NCI-H510A (cell line): ENCODE results near the gene ZBTB20.

ENCODE experiments used
- DNase-seq: peaks from one replicate; lab custom pipeline; 2025; lab: John Stamatoyannopoulos, UW

Gene ZBTB20

DNA sequence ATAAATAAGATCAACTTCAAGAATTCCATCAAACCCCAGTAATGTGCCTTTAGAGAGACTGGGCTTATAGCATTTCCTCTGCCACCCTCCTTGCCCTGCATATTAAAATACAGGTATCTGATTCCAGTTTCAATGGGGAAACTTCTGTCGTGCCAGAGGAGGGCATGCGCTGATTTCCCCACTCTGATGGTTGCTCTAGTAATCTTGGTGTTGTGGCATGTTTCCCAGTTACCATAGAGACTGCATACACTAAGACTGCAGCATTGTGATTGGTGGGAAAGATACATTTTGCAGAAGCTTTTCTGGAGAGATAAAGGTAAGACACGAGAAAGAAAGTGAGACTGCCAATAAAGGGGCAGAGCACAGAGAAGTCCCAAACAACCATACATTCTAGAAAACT is 627.7 kb downstream of the ZBTB20 start:
- no peak for DNase-seq

DNA sequence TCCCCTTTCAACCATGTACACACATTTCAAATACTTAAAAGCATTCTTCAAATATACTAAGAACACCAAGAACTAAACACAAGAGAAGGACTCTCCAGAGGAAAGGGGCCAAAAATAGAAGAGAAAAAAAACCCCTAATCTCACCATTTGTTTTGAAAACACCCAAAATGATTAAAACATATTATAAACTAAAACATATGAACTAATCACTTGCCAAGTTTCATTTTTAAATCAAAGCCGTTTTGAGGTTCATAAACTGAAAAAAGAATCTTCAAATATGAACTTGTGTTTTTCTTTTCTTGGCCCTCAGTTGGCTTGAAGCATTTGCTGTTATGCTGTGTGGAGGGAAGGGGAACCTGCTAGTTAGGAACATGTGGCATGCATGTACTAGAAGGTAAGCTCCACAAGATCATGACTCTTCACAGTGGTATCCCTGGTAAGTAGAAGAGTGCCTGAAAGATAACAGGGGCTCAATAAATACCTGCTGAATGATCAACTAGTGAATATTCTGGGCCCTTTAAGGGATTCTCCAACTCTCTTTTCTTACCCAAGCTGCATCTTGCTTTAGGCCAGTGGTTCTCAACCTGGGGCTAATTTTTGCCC is 628.8 kb downstream of the ZBTB20 start:
- DNase-seq: no peak

DNA sequence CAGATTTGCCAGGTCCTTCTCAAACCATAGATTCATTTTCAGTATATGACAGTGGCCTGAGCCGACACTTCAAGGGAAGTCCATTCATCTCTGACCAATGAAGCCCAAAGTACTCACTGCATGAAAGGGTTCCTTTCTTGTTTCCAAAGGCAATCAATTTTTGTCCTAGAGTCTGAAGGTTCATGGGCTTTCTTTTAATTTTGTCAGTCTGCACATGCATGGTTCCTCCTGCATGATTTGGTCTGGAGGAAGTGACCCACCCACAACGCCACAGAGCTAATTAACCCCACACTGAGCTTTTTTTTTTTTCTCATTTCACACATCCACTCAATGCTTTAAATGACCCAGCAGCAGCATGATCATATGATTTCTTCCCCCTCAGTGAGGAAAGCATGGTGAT is 636.9 kb downstream of the ZBTB20 start:
- no peak for DNase-seq

DNA sequence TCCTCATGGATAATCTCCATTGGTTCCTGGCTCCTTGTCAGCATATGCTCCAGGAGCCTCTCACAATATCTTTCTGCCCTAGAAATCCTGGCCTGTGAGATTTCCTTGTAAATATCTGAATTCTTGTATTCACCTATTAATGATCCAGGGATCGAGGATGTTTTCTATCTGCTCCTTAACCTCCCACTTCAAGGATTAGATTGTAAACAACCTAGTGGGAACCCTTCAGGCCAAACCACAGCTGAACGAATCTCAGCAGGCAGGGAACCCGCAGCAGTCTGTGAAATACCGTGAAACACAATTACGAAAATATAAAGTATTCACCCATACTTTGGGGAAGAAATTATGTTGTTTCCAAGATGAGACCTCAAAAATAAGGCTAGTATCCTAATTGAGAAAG is 637.3 kb downstream of the ZBTB20 start:
- DNase-seq: no peak

DNA sequence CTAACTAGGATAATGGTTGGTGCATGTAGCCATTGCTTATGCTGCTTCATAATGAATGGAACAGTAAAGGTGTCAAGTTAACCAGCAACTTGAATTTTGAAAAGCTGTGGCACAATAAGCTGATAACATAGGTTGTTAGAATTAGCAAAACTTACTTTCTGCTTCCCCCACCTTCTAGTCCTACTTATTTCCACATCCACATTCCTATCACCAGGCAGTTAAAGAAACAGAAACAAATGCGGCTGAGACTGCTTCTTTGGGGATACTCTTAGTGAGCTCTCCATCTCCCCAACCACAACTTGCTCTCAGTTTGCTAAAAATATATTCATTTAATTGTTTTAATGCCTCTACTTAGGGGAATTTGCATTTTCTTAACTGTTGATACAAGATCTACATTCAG is 638.1 kb downstream of the ZBTB20 start:
- no peak for DNase-seq

DNA sequence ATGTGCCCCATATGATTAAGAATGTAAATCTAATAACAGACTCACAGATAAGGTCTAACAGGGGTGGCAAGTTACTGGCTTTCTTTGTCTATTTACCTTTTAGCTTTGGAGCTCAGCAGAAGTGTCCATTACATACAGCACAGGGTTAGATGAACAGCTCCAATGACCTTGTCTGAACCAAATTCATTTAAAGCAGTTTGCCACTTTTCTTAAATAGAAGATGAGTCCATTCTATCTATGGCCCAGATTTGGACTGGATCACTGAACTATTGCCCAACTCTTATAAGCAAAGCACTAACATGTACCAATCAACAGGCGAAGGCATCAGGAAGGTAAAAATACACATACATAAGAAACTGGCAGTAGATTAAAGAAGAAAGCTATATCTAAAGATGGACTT is 638.9 kb downstream of the ZBTB20 start:
- no peak for DNase-seq

DNA sequence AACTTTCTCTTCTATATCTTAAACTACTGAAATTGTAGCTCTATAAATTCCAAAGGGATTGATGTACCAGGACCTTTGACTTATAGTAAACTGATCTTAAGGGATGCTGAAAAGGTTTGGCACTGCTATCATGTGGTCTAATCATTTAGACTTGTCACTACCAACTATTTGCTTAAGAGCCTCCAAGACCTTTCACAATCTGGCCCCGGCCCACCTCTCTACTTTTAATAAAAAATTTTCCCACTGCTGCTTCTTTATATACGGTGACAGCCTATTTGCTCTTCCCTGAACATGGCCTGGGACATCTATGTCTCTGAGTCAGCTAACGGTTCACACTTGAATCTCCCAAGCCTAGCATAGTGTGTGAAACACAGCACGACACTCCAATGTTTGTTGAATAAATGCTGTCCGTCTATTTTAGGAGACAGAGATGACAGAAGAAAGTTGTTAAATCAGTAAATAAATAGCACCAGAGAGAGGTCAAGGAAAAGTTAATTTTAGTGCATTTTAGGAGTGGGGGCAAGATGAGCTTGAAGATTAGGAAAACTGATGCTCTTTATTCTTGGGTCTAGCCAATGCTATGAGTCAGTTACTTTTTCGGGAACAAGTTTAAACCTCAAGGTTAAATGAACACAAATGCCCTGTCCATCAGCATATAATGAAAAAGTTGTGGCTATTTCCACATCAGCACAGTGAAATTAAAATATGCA is 640.3 kb downstream of the ZBTB20 start:
- DNase-seq: no peak

DNA sequence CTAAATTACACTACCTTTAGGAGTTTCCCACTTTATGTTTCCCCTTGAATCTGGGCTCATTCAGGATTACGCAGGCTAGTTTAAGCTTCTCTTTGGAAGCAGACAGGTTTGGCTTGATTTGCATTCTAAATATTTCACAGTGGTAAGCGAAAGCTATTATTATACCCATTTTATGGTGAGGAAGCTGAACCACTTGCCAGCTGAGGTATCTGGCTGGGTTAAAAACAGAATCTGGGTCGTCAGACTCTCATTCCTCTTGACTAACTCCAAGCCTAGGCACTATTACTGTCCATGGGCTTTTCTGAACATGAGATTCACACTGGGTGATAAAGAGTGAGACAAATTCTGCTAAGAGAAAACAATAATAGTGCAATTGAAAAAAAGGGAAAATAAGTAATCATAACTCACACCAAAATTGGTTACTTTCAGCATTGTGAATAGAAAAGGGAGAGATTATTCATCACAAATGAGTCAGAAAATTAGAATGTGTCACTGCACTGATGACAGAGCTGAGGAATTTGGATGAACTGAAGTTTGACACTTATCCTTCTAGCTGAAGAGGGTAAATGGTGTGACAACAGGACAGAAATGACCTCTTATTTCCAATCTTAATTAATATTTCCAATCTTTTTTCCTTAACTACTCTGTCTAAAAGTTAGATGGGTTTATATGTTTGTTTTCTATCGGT is 642.0 kb downstream of the ZBTB20 start:
- no peak for DNase-seq

DNA sequence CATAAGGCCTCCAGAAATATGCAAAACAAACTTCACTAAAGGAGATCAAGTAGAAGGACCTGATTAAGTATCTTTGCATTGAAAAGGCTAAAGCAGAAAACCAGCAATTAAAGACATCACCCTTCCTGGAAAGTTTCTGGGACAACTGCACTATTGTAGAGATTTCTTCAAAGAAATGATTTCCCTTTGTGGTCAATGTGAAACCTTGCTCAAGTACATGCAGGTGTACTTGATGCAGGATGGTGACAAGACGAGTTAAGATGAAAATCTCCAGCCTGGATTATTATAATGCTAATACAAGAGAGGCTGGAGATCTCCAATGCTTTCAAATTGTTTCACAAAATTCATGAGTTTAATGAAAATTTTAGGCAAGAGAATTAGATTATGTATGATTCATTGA is 644.9 kb downstream of the ZBTB20 start:
- DNase-seq: no peak

DNA sequence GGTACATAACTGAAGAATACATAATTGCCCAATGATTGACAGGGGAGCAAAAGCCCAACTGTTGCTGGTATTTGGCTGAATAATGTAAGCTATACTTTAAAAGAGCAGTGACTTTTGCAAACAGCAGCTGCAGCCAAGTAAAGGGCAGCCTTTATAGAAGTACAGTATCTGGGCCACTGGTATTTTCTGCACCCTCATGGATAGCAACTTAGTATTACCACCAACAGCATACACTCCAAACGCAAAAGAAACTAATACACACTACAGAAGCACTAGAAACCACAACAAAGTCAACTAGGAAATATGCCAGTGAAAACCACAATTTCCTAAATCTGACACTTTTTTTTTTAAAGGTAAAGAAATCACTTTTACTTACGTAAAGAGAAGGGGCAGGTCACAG is 647.1 kb downstream of the ZBTB20 start:
- DNase-seq: no peak

DNA sequence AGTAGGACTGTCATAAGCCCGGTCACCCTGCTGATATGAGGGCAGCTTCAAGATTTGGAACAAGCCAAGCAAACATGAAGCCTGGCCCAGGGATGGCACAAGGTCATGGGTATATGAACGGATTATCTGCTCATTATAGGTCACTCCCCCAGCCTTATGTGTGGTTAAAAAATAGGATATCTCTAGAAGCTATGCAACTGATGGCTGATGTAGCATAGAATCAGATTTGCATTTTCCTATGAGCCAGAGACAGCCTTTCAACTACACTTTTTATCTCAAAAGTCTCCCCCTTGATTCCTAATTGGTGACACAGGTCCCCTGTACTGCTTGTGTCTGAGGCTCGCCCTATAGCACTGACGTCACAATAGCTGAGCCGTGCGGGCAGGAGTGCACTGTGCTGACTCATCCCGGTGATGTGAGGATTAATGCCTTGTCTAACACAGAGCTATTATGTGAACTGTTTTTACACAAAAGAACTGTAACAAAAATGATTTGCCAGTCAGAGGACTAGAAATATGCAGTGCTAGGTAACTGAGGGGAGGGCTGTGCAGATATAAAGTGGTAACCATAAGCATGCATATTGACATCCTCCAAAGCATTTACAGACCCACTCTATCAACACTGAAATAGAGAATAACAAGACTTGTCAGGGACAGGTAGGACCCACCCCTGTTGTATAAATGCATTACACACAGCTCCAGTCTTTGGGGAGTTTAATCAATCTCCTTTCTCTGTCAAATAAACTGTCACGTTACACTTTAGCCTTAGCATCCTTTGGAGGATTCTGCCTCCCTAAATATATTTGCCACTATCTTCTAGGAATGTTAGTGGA is 648.3 kb downstream of the ZBTB20 start:
- DNase-seq: no peak

DNA sequence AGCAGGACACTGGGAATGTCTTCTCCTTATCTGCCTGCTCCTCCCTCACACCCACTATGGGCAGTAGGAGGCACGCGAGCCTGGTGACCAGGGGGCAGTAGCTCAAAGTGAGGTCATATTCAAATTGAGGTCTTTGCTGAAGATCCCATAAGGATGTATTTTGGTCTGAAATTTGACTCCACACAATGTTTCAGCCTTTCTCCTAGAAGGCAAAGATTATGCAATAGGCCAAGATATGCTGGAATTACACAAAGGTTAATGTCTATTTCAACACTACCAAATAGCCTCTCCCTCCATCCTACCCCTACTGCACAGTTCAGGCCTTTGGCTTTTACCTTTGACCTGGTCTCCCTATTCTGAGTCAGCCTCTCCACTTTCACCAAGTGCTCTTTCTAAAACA is 650.2 kb downstream of the ZBTB20 start:
- no peak for DNase-seq

DNA sequence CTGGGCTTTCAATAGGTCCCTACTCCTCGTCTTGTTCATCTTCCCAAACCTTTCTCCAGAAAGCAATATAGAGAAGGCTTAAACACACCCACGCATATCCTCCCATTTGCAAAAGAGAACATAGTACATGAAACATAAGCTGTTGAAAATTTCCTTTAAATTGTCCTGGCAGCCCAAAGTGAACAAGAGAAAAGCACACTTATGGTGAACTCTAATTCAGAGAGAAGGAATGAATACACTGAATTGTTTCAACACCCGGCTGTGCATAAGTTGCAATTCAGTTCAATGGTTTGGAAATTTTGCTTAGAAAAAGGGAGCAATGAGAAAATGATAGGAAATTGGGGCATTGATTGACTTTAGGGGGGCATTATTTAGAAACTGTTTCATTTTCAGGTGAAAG is 650.6 kb downstream of the ZBTB20 start:
- no peak for DNase-seq

DNA sequence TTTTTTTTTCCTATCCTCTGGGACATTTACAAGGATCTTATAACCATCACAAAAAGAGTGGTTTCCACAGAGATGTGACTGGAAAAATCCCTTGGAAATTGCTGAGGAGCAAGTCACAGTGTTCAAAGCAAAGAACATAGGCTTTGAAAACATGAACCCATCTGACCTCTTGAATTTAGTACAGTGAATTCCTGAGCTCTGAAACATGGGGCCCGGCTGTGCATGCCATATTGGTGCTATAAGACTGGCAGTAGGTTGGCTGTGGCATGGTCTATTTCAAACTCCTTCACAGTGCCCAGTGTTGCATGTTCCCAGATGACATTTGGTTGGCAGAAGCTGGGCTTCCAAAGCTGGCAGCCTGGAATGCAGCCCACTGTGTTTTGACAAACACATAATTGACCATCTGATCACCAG is 651.1 kb downstream of the ZBTB20 start:
- no peak for DNase-seq

DNA sequence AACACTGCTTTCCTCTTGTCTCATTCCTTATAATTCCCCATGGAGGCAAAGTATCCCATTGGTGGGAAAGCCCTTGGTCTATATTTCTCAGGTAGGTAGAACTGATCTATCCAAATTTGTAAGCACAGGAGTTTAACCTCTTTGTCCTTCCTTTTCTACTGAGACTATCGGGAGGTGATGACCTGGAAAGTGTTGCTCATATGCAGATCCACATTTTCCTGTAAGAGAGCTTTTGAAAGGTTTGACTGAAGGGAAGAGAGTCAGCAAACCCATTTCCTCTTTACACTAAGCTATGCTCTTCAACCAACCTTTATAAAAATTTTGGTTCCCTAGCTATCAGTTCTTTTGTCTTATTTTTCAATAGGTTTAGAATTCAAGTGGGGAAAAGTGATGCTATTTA is 652.6 kb downstream of the ZBTB20 start:
- no peak for DNase-seq

DNA sequence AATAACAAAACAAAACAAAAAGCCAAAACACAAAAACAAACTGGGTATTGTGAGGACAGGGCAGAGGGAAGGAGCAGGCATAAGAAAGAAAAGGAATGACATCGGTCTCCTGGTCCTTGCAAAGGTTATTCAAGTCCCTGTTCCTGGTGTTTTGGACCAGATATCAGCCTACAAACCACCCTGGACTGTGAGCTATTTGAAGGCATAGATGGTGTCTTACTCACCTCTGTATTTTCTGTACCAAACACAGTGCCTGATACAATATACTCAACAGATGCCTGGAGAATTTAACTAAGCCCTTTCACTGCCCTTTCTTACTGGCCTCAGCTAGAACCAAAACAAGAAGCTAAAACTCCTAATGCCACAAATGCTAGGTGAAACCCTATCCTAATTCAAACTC is 656.3 kb downstream of the ZBTB20 start:
- DNase-seq: no peak

DNA sequence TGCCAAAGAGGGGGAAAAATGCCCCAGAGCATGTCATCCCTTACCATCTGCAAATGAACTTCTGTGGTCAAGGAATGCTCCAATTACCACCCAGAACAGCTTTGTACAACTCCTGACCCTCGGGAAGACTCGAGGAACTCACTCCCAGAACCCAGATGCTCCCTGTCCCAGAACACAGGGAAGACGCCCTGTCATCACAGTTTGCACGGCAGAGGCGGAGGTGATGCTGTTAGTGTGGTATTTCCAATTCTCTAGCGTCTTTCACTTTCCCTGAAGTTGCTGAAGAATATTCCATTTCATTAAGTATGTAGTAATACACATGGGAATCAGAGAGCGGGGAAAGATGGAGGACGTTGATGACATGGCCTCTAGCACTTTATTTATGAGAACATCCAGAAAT is 659.6 kb downstream of the ZBTB20 start:
- DNase-seq: no peak

DNA sequence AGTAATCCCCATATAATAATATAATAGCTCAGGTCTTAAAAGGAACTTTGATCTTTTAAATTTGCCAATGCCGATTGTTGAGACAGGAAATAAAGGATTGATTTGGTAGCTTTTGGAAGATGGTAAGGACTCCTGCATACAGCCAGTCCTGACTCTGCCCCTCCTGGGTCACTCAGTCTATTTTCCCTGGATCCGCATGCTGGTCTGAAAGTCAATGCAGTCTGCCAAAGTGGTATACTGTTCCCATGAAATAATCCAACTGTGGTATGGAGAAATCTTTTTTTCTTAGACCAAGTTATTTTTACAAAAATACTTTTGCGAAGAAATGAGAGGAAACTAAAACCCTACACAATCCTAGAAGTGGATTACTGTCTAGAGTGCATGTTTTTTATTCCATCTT is 662.2 kb downstream of the ZBTB20 start:
- no peak for DNase-seq

DNA sequence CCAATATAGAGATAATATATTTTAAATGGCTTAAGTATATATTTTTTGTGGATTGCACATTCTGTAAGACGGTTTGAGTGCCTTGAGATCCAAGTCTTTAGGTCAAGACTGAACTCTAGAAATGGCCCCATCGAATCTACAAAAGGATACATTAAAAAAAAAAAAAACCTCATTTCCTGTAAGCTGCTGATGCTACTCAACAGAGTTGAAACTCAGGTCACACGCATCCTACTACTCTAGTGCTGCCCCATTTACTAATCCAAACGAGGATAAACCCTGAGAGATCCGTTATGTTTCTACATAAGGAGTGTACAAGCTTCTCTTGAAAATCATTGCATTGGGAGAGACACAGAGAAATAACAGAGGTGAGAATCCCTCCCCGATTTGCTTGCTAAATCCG is 666.0 kb downstream of the ZBTB20 start:
- no peak for DNase-seq

DNA sequence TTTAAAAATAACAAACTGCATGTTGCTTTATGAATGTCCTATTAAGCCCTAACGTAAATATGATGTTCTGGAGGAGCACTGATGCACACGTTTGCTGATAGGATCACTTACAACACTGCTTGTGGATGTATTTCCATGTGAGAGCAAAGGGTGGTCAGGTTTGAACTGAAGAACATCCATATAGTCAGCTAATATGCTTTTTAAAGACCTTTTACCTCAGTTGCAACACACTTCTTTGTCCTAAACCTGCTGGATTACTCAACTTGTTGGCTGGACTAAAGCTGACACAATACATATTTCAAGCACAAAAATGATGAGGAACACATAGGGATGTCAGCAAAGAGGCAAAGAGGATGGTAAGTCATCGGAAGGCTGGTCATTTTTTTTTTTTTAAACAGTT is 666.6 kb downstream of the ZBTB20 start:
- no peak for DNase-seq

DNA sequence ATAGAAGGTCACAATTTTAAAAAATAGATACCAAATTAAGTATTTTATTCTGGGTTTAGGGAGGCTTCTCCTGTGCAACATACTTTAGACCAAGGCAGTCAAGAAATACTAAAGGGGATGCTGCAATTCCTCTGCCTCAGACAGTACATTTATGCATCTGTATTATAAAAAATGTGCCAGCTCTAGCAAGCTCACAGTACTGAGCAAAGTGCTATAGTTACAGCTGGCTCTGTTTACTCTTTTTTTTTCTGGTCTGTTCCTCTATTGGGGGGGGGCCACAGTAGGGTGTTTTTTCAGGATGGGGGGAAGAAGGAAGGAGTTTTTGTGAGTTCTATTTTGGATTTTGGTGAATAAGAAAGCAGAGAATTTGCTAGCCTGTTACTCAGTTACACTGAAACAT is 668.3 kb downstream of the ZBTB20 start:
- DNase-seq: no peak

DNA sequence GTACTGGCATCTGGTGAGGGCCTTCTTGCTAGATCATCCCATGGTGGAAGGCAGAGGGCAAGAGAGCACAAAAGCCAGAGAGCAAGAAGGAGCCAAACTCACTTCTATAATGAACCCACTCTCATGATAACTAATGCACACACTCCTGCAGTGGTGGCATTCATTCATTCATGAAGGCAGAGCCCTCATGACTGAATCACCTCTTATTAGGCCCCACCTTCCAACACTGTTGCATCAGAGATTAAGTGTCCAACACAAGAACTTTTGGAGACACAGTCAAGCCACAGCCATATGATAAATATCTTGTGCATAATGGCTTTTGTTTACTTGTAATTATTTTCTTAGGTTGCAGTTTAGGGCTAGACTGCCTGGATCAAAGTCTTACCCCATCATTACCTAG is 670.6 kb downstream of the ZBTB20 start:
- DNase-seq: no peak

DNA sequence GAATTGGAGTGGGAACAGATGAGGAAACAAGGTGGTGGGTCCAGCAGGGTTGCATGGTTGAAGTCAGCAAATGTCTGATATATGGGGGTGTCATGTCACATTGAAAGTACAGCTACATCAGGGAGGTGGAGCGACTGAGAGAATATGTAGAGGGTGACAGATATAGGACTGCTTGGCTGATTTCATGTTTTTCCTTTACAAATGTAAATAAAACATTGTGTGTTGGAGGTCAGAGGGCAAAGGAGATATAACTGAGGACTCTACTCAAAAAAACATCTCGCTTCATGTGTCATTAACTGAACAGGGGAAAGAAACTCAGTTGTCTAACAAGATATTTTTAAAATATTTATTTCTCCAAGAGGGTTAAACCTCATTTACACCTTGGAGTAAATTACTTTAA is 675.6 kb downstream of the ZBTB20 start:
- DNase-seq: no peak
